Endodermal cell (in vitro differentiated cells): ENCODE measurements around the gene CELSR2. TPM values are rescaled to one million over a fixed set of nuclear protein-coding genes. Genes with fewer than 3 reads are reported as not detected.

Experiments used
- DNase-seq: peaks from one replicate; pipeline ENCODE4 v3.0.0-alpha.2; 2017
- H3K27ac ChIP-seq: 2 replicates; pipeline ENCODE4 v1.5.1; 2013; ENCODE audit warnings: mild to moderate bottlenecking, low read depth, low read length, moderate library complexity
- H3K27me3 ChIP-seq: 2 replicates; pipeline ENCODE4 v1.6.1; 2013; ENCODE audit warnings: mild to moderate bottlenecking, low read length, moderate library complexity; ENCODE audit not compliant: insufficient read depth, control insufficient read depth, poor library complexity, severe bottlenecking
- H3K36me3 ChIP-seq: 2 replicates; pipeline ENCODE4 v1.7.0; 2013; ENCODE audit warnings: mild to moderate bottlenecking, low read length, moderate library complexity; ENCODE audit not compliant: control insufficient read depth, insufficient read depth
- H3K4me1 ChIP-seq: one replicate; pipeline ENCODE4 v1.7.0; 2013; ENCODE audit warnings: low read length; ENCODE audit not compliant: control insufficient read depth, insufficient read depth
- H3K4me3 ChIP-seq: 2 replicates; pipeline ENCODE4 v1.5.1; 2013; ENCODE audit warnings: mild to moderate bottlenecking, low read length, moderate library complexity
- H3K9ac ChIP-seq: 2 replicates; pipeline ENCODE4 v1.6.1; 2013; ENCODE audit warnings: mild to moderate bottlenecking, low read length, moderate library complexity; ENCODE audit not compliant: poor library complexity, severe bottlenecking; ENCODE audit errors: extremely low read depth
- H3K9me3 ChIP-seq: 2 replicates; pipeline ENCODE4 v1.6.1; 2013; ENCODE audit warnings: mild to moderate bottlenecking, low read length, moderate library complexity; ENCODE audit not compliant: control insufficient read depth
- H3K27ac Mint-ChIP-seq: 2 replicates; pipeline ENCODE4 v1.8.0; 2020; ENCODE audit warnings: mixed read lengths
- H3K27me3 Mint-ChIP-seq: 2 replicates; pipeline ENCODE4 v1.8.0; 2021; ENCODE audit warnings: mild to moderate bottlenecking, mixed read lengths; ENCODE audit not compliant: insufficient read depth
- H3K36me3 Mint-ChIP-seq: 2 replicates; pipeline ENCODE4 v1.8.0; 2020; ENCODE audit warnings: low read depth, mixed read lengths
- H3K4me1 Mint-ChIP-seq: 2 replicates; pipeline ENCODE4 v1.8.0; 2020; ENCODE audit warnings: mixed read lengths
- H3K4me3 Mint-ChIP-seq: 2 replicates; pipeline ENCODE4 v1.8.0; 2020; ENCODE audit warnings: mild to moderate bottlenecking, moderate library complexity, mixed read lengths
- H3K9me3 Mint-ChIP-seq: 2 replicates; pipeline ENCODE4 v1.8.0; 2020; ENCODE audit warnings: mild to moderate bottlenecking, mixed read lengths
- WGBS, 2 experiments: methylation state at CpG; one replicate each; pipeline versions ENCODE4 v1.1.5 to v1.1.7; 2013; ENCODE audit warnings: missing lambda C conversion rate in 2 of 2, mixed read lengths in 1 of 2; ENCODE audit not compliant: insufficient coverage in 1 of 2, insufficient read length in 1 of 2; 5-methylcytosine and 5-hydroxymethylcytosine counted together
- total RNA-seq, 2 donors: library from RNA; stranded (reverse); fragmentation: NEBNext Ultra II Directional in 1 of 2; extraction: Animal tissue kit (Norgen Biotek cat#: 25700) in 1 of 2; gene quantifications; 2 replicates in 1 of 2; 3 replicates in 1 of 2; pipeline ENCODE4 v1.2.1, GENCODE V29; 2021
- TF ChIP-seq, protein P1 (sequence below): fragments of 200-600 bp; sonication (generic); conservative IDR thresholded peaks from 2 replicates; pipeline ENCODE4 v1.5.0; 2021; ENCODE audit warnings: antibody characterized with exemption, mild to moderate bottlenecking

CELSR2 gene
- total RNA-seq, 2 donors from 2014 or later: 16.1 to 20.2 TPM

- Histone ChIP-seq H3K27ac (no peak overlapping the region), H3K9me3 (no peaks in the 10 kb centered on the region), H3K4me1 (peaks cover 8% of the 10 kb centered on the region), H3K9ac (no peak overlapping the region), H3K4me3 (no peak overlapping the region), H3K36me3 (peaks cover 21% of the 10 kb centered on the region), H3K27me3 (no peaks in the 10 kb centered on the region)
- 96 to 98% methylated on average over 5 of the region's 5 CpGs for WGBS, 2 experiments
- DNase-seq: no peak
- Mint-ChIP-seq H3K4me1 (peaks cover 41% of the 10 kb centered on the region), H3K27me3 (no peaks in the 10 kb centered on the region), H3K4me3 (no peak overlapping the region), H3K9me3 (no peaks in the 10 kb centered on the region), H3K27ac (no peak overlapping the region), H3K36me3 (peaks cover 25% of the 10 kb centered on the region)
- TF ChIP-seq, protein P1, sequence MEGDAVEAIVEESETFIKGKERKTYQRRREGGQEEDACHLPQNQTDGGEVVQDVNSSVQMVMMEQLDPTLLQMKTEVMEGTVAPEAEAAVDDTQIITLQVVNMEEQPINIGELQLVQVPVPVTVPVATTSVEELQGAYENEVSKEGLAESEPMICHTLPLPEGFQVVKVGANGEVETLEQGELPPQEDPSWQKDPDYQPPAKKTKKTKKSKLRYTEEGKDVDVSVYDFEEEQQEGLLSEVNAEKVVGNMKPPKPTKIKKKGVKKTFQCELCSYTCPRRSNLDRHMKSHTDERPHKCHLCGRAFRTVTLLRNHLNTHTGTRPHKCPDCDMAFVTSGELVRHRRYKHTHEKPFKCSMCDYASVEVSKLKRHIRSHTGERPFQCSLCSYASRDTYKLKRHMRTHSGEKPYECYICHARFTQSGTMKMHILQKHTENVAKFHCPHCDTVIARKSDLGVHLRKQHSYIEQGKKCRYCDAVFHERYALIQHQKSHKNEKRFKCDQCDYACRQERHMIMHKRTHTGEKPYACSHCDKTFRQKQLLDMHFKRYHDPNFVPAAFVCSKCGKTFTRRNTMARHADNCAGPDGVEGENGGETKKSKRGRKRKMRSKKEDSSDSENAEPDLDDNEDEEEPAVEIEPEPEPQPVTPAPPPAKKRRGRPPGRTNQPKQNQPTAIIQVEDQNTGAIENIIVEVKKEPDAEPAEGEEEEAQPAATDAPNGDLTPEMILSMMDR: no peak
Measured at GRCh38 chr1:109279615-109280278, 30.4 kb downstream of the CELSR2 start.

- Mint-ChIP-seq H3K27me3 (no peaks in the 10 kb centered on the region), H3K4me3 (peak overlapping the region; percentile 86), H3K27ac (no peak overlapping the region), H3K36me3 (peaks cover 25% of the 10 kb centered on the region), H3K9me3 (no peaks in the 10 kb centered on the region), H3K4me1 (peaks cover 30% of the 10 kb centered on the region)
- peaks cover 21% of the 10 kb centered on the region for H3K36me3 ChIP-seq
- no peak for DNase-seq
- no peaks in the 10 kb centered on the region for H3K9me3 ChIP-seq
- no peak overlapping the region for H3K9ac ChIP-seq
- H3K27ac ChIP-seq: no peak overlapping the region
- H3K4me1 ChIP-seq: peaks cover 5% of the 10 kb centered on the region
- H3K4me3 ChIP-seq: peak overlapping the region; percentile 97
- no peaks in the 10 kb centered on the region for H3K27me3 ChIP-seq
- TF ChIP-seq, protein P1: no peak
- WGBS, 2 experiments: 93 to 96% methylated on average over 7 of the region's 12 CpGs
Measured at GRCh38 chr1:109280862-109281261, 31.5 kb downstream of the CELSR2 start.

GRCh38 chr1:109281680-109282496 lies 32.5 kb downstream of the CELSR2 start:
- Mint-ChIP-seq H3K4me1 (peaks cover 30% of the 10 kb centered on the region), H3K27ac (no peak overlapping the region)

More at GRCh38 chr1:109281680-109282496, 32.5 kb downstream of the CELSR2 start:
- WGBS, 2 experiments: 78 to 80% methylated on average over 14 to 28 of the region's 28 CpGs
- H3K9me3 Mint-ChIP-seq: no peaks in the 10 kb centered on the region
- no peak for DNase-seq
- TF ChIP-seq, protein P1: no peak
- peaks cover 25% of the 10 kb centered on the region for H3K36me3 Mint-ChIP-seq
- peak overlapping the region; percentile 86 for H3K4me3 Mint-ChIP-seq
- Histone ChIP-seq H3K4me3 (peak overlapping the region; percentile 97), H3K27me3 (no peaks in the 10 kb centered on the region), H3K4me1 (peaks cover 4% of the 10 kb centered on the region), H3K9me3 (no peaks in the 10 kb centered on the region), H3K27ac (no peak overlapping the region), H3K36me3 (peaks cover 21% of the 10 kb centered on the region), H3K9ac (peak overlapping the region; percentile 44)
- no peaks in the 10 kb centered on the region for H3K27me3 Mint-ChIP-seq
